RWPE2 (cell line): ENCODE data around the gene ARAP1.

Source experiments
- ATAC-seq: fragments of 200-7000 bp; cut with Tn5 transposase; 3 replicates; pipeline ENCODE4 v1.9.1; 2021; ENCODE audit warnings: low read depth
- DNase-seq: peaks from one replicate; pipeline ENCODE4 v3.0.0-alpha.2; 2020; ENCODE audit warnings: low spot score
- H3K27ac ChIP-seq: fragments of 450-650 bp; 2 replicates; pipeline ENCODE4 v1.5.1; 2017; ENCODE audit warnings: mild to moderate bottlenecking; ENCODE audit not compliant: poor library complexity, severe bottlenecking
- H3K27me3 ChIP-seq: fragments of 250-450 bp; sonication (Bioruptor Pico); 2 replicates; pipeline ENCODE4 v1.5.1; 2021; ENCODE audit warnings: mild to moderate bottlenecking, moderate library complexity; ENCODE audit not compliant: insufficient read depth, poor library complexity, severe bottlenecking
- H3K36me3 ChIP-seq: fragments of 250-450 bp; sonication (Bioruptor Pico); 2 replicates; pipeline ENCODE4 v1.5.1; 2020; ENCODE audit warnings: low read depth, mild to moderate bottlenecking, moderate library complexity
- H3K4me1 ChIP-seq: fragments of 250-450 bp; sonication (Bioruptor Pico); 2 replicates; pipeline ENCODE4 v1.5.1; 2021; ENCODE audit warnings: mild to moderate bottlenecking, moderate library complexity; ENCODE audit not compliant: insufficient read depth, poor library complexity, severe bottlenecking
- H3K4me3 ChIP-seq: fragments of 250-450 bp; sonication (Bioruptor Pico); 2 replicates; pipeline ENCODE4 v1.5.1; 2021; ENCODE audit warnings: mild to moderate bottlenecking, moderate library complexity; ENCODE audit not compliant: severe bottlenecking
- H3K9me3 ChIP-seq: fragments of 250-450 bp; sonication (Bioruptor Pico); 2 replicates; pipeline ENCODE4 v1.5.1; 2021; ENCODE audit warnings: mild to moderate bottlenecking, moderate library complexity; ENCODE audit not compliant: severe bottlenecking
- TF ChIP-seq, protein P1 (sequence below): fragments of 450-650 bp; IDR thresholded peaks from one replicate; pipeline ENCODE4 v1.5.1; 2017; ENCODE audit warnings: mild to moderate bottlenecking, moderate library complexity; ENCODE audit not compliant: poor library complexity, severe bottlenecking

The ARAP1 gene

DNA sequence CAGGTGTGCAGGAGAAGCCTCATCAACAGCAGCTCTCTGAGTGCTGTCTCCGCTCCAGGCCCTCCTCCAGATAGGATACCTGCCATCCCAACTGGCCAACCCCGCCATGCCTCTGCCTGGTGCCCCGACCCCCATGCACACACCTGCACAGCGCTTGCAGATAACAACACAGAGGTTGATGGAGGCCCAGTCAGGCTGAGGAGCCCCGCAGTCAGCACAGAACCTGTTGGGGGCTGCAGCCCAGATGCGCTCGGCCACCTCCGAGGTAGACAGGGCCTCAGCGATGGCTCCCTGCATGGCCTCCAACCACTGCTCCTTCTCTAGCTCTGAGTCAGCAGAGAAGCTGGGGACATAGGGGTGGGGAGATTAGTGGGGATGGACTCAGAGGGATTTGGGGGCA is 45.2 kb downstream of the ARAP1 start:
- ATAC-seq (no peak), DNase-seq (no peak)
- no peaks in the 10 kb centered on the region for H3K27me3 ChIP-seq
- TF ChIP-seq, protein P1, sequence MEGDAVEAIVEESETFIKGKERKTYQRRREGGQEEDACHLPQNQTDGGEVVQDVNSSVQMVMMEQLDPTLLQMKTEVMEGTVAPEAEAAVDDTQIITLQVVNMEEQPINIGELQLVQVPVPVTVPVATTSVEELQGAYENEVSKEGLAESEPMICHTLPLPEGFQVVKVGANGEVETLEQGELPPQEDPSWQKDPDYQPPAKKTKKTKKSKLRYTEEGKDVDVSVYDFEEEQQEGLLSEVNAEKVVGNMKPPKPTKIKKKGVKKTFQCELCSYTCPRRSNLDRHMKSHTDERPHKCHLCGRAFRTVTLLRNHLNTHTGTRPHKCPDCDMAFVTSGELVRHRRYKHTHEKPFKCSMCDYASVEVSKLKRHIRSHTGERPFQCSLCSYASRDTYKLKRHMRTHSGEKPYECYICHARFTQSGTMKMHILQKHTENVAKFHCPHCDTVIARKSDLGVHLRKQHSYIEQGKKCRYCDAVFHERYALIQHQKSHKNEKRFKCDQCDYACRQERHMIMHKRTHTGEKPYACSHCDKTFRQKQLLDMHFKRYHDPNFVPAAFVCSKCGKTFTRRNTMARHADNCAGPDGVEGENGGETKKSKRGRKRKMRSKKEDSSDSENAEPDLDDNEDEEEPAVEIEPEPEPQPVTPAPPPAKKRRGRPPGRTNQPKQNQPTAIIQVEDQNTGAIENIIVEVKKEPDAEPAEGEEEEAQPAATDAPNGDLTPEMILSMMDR, result no peak
- no peaks in the 10 kb centered on the region for H3K9me3 ChIP-seq
- H3K4me3 ChIP-seq, result no peak overlapping the region
- H3K36me3 ChIP-seq, result peaks cover 54% of the 10 kb centered on the region
- no peaks in the 10 kb centered on the region for H3K4me1 ChIP-seq
- H3K27ac ChIP-seq, result no peak overlapping the region

DNA sequence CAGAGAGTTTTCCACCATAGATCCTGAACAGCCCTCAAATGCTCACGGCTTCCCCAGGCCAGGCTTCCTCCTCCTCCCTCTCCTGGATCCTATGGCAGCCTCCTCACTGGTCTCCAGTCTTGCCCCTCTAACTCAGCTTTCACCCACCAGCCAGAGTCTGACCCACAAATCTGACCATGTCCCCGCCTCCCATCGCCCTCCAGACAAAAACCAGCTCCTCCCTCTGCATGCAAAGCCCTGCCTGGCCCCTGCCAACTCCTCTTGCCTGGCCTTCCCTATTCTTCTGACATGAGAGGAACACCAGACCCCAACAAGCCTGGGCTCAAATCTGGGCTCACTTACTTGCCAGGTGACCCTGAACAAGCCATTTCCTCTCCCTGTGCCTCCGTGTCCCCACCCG is 45.6 kb downstream of the ARAP1 start:
- Histone ChIP-seq H3K4me1 (no peaks in the 10 kb centered on the region), H3K36me3 (peaks cover 50% of the 10 kb centered on the region), H3K9me3 (no peaks in the 10 kb centered on the region), H3K27ac (no peak overlapping the region), H3K27me3 (no peaks in the 10 kb centered on the region), H3K4me3 (no peak overlapping the region)
- ATAC-seq, result no peak
- TF ChIP-seq, protein P1, result no peak
- no peak for DNase-seq

- Histone ChIP-seq H3K36me3 (peaks cover 52% of the 10 kb centered on the region), H3K27ac (no peak overlapping the region), H3K4me1 (no peaks in the 10 kb centered on the region), H3K27me3 (no peaks in the 10 kb centered on the region), H3K4me3 (no peak overlapping the region), H3K9me3 (no peaks in the 10 kb centered on the region)
- no peak for ATAC-seq
- TF ChIP-seq, protein P1, result no peak
- no peak for DNase-seq
These were observed 46.5 kb downstream of the ARAP1 start for GRCh38 chr11:72705442-72706365.

DNA sequence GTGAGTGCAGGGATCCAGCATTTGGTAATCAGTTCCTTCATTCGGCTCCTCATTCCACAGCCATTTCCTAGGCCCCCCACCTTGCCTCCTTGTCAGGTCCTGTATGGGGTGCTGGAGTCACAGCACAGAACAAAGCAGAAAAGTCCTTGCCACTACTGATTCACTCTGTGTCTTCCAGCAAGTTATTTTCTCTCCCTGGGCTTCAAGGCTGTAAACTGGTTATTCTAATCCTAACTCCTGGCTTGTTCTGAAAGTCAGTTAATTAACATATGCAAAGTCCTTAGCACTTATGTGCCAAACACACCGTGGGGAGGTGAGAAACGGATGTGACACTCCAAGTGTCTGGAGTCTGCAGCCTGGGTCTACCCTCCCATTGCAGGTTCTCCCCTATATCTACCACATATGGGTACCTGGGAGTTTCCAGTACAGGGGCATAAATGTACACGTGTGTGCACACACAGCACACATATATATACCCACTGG is 47.4 kb downstream of the ARAP1 start:
- Histone ChIP-seq H3K27ac (no peak overlapping the region), H3K4me3 (no peak overlapping the region), H3K36me3 (peaks cover 54% of the 10 kb centered on the region), H3K9me3 (no peaks in the 10 kb centered on the region), H3K27me3 (no peaks in the 10 kb centered on the region), H3K4me1 (no peaks in the 10 kb centered on the region)
- DNase-seq (no peak), ATAC-seq (no peak)
- TF ChIP-seq, protein P1, result no peak
